Fibroblast of pulmonary artery (primary cell): Measurements from ENCODE around the gene PRR3.
"Not testable (repeated sequence)": the region's sequence is repeated elsewhere in the genome, so short reads cannot be mapped to it uniquely, and the experiment has no call there.

Experiments
- DNase-seq: peaks from one replicate; pipeline ENCODE4 v3.0.0-alpha.2; 2010; ENCODE audit warnings: low read depth
- H3K4me3 ChIP-seq: replicated peaks from 2 replicates; pipeline ENCODE4 v1.5.1; 2011; ENCODE audit warnings: low read depth, mild to moderate bottlenecking, control low read depth, low read length, moderate library complexity
- CTCF ChIP-seq: IDR thresholded peaks from 2 replicates; pipeline ENCODE4 v1.5.1; 2011; ENCODE audit warnings: mild to moderate bottlenecking, control low read depth, low read length, inconsistent platforms; ENCODE audit errors: missing control alignments

PRR3 gene

GRCh38 chr6:30515106-30515505 lies 42.0 kb upstream of the PRR3 start:
- TF ChIP-seq CTCF, result no peak
- DNase-seq, result no peak
- H3K4me3 ChIP-seq, result no peak overlapping the region

GRCh38 chr6:30515944-30516753 lies 40.9 kb upstream of the PRR3 start:
- H3K4me3 ChIP-seq, result peak overlapping the region; percentile 58
- peak; percentile 99 for DNase-seq

GRCh38 chr6:30516754-30517076 lies 40.4 kb upstream of the PRR3 start:
- H3K4me3 ChIP-seq, result peak overlapping the region; percentile 58

More at GRCh38 chr6:30515944-30516753, 40.9 kb upstream of the PRR3 start:
- TF ChIP-seq CTCF, result no peak

GRCh38 chr6:30517767-30518504 lies 39.2 kb upstream of the PRR3 start:
- not testable (repeated sequence) for H3K4me3 ChIP-seq, DNase-seq

More at GRCh38 chr6:30516754-30517076, 40.4 kb upstream of the PRR3 start:
- not testable (repeated sequence) for DNase-seq

- not testable (repeated sequence) for DNase-seq
Observed at GRCh38 chr6:30518505-30519145, 38.5 kb upstream of the PRR3 start.

GRCh38 chr6:30520522-30520921 lies 36.6 kb upstream of the PRR3 start:
- no peak for DNase-seq
- no peak for TF ChIP-seq CTCF
- no peak overlapping the region for H3K4me3 ChIP-seq

More at GRCh38 chr6:30518505-30519145, 38.5 kb upstream of the PRR3 start:
- H3K4me3 ChIP-seq, result not testable (repeated sequence)

GRCh38 chr6:30521082-30521481 lies 36.0 kb upstream of the PRR3 start:
- not testable (repeated sequence) for DNase-seq, H3K4me3 ChIP-seq

- not testable (repeated sequence) for H3K4me3 ChIP-seq, DNase-seq
Observed at GRCh38 chr6:30521952-30522351, 35.1 kb upstream of the PRR3 start.

GRCh38 chr6:30526444-30526843 lies 30.7 kb upstream of the PRR3 start:
- DNase-seq, result not testable (repeated sequence)

GRCh38 chr6:30529349-30529875 lies 27.7 kb upstream of the PRR3 start:
- not testable (repeated sequence) for H3K4me3 ChIP-seq, DNase-seq

More at GRCh38 chr6:30526444-30526843, 30.7 kb upstream of the PRR3 start:
- H3K4me3 ChIP-seq, result not testable (repeated sequence)
